HL-60/S4 treated with retinoic acid at 250 ng/mL for 4 days and 3 days (cell line): Measurements from ENCODE around the gene FKBP1B.
"Not testable (repeated sequence)": the region's sequence is repeated elsewhere in the genome, so short reads cannot be mapped to it uniquely, and the experiment has no call there.

ENCODE experiments used
- in situ Hi-C: fragments of 300-500 bp; cut with MboI; formaldehyde crosslinking; loops from 2 replicates; pipeline ENCODE4 v1.7.0; 2022; ENCODE audit warnings: low sequenced_read_pairs

Gene FKBP1B

DNA sequence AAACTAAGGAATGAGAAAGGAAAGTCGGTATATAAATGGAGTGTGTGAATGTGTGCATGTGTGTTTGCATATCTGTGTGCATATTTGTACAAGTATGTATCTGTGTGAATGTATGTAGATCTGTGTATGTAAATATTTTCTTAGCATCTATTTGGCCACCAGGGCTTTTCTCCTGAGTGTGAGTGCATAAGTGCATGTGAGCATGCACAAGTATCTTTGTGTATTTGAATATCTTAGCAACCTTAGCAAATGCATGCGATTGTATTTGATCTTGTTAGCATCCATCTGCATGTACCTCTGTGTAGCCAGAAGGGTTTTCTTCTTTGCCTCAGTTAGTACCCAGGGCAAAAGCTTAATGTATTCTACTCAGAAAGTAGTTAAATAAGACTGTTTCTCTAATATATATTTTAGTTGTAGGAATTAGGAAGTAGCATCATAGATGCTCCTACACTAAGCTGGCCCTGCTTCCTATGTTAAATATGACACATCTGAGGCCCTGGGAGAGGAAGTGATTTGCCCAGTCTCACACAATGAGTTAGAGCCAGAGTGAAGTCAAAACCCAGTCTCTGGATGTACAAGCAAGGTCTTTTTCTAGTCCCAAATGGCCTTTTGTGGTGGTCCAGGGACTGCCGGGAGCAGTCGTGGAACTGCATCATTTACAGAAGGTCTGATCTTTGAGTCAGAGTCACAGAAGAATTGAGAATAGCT lies 9.2 kb downstream of the FKBP1B start:
- in situ Hi-C loops, result no loop called here

DNA sequence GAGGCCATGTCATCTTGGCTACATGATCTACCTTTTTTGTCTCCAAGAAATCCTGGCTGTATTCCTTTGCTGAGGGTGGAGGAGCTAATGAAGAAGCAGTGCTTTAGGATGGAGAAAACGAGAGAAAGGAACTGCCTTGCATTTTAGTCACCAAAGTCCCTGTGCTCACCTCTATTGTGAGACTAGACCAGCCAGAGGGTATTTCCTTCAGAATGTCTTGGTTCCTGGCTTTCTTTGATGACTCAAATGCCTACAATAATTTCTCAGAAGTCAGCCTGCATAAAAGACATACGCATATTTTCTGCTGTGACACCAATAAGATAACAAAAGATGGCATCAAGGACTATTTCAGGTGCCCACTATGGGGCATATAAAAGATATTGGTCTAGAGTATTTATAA lies 15.8 kb downstream of the FKBP1B start:
- in situ Hi-C loops, result no loop called here

DNA sequence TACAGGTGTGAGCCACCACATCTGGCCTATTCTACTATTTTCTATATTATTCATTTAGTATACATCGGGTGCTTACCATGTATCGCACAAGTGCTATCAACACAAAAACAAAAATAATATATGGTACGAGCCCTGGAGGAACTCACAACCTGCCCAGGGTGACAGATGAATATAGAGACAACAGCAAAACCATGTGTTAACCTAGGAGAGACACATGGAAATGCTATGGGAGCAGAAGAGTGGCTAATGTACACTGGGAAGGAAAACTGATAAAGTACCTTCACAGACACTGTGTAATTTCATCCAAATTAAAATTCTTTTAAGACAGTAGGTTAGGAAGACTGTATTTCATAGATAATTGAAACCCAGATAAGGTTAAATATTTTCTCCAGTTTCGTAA lies 22.7 kb downstream of the FKBP1B start:
- in situ Hi-C loops, result no loop called here

DNA sequence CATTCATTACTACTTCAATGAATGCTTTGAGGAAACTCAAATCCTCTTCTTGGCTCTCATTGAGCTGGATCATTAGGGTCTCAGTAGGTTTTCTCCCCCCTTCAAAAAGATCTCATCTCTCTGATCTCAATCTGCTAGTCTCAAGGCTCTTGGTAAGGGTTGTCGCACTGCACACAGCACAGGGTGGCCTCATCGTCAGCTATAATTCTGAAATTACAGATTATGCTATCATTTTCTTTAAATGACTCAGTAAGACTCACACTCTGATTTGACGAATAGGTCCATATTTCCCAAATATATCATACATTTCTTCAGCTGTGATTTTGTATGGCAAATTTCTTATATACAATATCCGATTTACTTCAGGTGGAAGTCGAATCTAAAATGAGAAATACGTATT lies 24.3 kb downstream of the FKBP1B start:
- in situ Hi-C loops, result no loop called here

DNA sequence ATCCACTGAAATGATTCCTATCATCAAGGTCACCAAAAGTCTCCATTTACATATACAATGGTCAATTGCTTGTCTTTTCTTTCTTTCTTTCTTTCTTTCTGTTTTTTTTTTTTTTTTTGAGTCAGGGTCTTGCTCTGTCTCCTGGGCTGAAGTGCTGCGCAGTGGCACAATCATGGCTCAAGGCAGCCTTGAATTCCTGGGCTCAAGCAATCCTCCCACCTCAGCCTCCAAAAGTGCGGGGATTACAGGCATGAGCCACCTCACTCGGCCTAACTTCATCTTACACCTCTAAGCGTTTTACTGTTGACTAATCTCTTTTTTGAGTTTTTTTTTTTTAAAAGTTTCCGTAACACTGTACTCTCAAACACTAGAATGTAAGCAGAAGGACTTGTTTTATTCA lies 25.7 kb downstream of the FKBP1B start:
- in situ Hi-C loops, result no loop called here

DNA sequence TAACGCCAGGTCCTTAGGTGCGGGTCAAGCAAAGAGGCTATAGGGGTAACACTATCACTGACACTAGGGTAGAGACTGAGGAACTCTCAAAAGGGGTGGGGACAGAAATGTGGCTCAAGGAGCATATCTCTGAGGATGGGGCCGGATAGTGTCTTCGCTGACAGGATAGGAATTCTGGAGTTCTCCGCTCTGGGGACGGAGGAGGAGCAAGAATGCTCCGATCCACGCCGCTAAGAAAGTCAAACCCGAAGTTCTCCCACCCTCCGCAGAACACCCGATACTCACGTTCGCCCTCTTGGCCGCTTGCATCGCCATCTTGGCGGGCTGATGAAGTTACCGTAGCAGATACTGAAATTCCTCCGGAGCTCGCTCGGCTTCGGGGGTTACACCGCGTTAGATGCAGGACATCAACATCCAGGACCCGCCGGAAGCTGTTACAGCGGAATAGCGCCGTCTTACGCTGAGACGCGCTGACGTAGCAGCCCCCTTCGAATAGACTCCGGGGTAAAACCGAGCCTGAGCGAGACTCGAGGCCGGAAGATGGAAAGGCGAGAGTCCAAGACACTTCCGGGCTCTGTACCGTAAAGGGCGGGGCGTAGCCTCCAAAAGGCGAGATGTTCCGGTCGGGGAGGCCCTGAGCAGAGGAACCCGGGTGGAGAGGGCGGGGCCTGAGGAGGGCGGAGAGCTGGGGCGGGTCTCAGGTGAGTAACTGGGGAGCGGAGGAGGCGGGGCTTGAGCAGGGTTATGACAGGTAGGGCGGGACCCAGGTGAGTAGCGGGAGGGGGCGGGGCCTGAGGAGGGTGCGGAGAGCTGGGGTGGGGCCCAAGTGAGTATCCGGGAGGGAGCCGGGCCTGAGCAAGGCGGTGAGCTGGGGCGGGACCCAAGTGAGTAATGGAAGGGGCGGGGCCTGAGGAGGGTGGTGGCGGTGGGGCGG lies 26.6 kb downstream of the FKBP1B start, which contains the start of gene SF3B6:
Gene SF3B6, minus strand, starts transcription at position 412 of the 934 bp plus-strand sequence. Its CDS starts 97 bp downstream, at position 315.
- in situ Hi-C loops, result no loop called here

DNA sequence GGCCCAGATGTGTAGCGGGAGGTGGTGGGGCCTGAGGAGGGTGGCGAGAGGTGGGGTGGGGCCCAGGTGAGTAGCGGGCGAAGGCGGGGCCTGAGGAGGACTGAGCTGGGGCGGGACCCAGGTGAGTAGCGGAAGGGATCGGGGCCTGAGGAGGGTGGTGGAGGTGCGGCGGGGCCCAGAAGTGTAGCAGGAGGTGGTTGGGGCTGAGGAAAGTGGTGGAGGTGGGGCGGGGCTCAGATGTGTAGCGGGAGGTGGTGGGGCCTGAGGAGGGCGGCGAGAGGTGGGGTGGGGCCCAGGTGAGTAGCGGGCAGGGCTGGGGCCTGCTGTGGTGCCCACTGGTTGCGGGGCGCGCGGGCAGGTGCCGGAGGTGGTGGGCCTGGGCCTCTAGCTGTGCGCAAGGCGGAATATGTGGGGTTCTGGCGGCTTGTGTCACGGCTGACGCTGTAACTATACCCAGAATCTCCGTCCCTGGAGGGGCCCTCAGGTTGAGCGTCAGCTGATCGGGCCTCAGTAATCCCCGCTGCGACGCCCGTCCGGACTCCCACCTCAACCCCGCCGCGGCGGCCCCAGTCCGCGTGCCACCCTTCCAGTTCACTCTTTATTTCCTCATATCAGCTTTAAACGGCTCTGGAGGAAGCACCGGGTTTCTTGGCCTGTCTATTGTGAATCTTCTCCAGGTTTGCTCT lies 27.5 kb downstream of the FKBP1B start:
- in situ Hi-C loops, result no loop called here

DNA sequence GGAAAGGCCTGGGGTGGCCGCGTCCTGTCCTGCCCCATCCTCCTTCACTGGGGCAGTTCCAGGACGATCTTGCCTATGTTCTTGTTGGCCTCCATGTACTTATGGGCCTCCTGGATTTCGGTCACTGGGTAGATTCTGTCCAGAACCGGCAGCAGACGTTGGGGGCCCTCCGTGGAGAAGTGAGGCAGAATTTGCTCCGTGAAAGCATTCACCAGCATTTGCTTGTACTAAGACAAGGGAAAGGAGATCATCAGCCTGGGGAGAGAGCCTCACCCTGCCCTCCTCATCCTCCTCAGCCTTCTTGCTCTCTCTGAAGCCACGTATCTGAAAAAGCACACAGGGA lies 28.0 kb downstream of the FKBP1B start:
- in situ Hi-C loops, result no loop called here

DNA sequence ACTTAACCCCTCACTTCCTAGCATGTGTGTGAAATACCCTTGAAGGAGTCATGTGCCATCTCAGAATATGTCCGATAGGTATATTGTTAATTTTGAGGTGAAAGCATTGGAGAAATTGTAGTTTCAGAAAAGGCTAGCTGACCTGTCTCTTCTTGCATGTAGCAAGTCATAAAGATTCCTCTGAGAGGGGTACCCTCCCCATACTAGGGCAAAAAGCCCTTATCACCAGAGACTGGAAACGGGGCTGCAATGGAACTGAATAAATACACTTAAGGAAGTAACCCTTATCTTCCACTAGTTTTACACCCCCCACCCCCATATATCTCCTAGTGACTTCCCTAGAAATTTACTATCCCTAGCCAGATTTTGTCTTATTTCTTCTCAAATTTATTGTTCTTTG lies 28.3 kb downstream of the FKBP1B start:
- in situ Hi-C loops, result no loop called here

DNA sequence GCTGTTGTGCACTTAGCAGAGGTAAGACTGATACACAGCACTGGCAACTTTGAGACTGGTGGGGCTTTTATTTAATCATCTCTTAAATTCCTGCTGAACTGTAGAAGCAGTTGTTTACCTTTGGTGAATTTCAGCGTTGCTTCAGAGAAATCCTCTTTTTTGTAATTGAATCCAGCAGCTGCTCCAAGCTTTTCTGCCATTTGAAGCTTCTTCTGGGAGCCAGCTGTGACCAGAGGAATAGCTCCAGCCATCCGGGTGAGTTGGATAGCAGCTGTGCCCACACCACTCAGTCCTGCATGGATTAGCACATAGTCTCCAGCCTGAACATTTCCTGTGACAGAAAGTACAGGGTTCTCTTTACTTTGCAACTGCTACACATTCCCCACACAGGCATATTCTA lies 31.2 kb downstream of the FKBP1B start:
- in situ Hi-C loops, result no loop called here

DNA sequence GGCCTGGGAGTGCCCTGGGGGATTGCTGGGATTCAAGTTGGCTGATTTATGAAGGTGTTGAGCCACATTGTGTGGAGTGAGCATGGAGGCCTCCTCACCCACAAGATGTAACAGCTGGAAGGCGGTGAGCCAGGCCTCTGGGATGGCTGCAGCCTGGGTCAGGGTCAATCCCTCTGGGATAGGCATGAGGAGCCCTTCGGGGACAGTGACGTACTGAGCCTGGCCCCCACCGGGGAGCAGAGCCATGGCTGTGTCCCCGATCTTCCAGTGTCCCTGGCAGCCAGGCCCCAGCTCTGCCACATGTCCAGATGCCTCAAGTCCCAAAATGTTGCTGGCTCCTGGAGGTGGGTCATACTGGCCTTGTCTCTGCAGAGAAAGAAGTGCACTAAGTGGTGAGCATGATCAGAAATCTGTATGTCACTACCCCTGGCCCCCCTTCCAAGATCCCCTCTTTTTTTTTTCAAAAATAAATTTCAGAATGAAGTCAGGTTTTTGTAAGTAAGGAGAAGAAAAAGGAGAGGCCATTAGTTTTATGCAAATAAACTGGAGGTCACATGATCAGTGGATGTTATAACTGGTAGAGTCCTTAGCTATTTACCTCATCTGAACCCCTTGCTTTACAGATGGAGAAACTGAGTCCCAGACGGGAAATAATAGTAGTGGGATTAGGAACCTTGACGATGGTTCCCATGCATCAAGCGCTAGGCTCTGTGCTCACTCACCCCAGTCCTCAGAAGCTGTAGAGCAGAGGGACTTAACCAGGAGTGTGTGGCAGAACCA lies 33.4 kb downstream of the FKBP1B start:
- in situ Hi-C loops, result no loop called here

DNA sequence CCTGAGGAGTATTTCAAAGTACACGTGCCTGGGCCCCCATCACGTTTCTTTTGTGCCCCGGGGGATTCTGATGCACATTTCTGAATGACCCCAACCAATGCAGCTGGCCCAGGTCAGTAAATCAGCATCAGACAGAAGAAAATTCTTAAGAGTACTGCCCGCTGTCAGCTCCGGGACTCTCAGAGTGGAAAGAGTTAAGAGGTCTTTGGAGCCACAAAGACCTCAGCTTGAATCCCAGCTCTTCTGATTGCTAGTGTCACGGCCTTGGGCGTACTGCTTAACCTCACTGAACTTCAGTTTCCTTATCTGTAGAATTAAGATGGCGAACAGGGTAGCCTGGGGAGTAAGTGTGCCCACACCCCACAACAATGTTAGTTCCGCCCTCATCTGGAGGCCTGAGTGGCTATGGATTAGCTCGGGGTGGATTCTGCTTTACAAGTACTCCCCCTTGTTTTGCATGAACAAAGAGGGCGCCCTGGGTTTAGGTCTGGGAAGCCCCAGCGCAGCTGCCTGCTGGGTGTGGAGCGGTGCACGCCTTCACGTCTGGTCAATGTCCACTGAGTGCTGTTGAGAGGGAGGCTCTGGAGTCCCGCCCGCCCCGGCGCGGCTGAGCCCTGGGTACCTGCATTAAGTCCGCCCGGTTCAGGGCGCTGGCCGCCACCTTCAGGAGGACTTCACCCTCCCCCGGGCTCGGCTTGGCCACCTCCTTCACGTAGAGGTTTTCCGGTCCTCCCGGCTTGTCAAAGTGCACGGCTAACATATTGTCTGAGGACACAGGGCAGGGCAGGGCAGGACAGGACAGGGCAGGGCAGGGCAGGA lies 34.2 kb downstream of the FKBP1B start:
- in situ Hi-C loops, result no loop called here

DNA sequence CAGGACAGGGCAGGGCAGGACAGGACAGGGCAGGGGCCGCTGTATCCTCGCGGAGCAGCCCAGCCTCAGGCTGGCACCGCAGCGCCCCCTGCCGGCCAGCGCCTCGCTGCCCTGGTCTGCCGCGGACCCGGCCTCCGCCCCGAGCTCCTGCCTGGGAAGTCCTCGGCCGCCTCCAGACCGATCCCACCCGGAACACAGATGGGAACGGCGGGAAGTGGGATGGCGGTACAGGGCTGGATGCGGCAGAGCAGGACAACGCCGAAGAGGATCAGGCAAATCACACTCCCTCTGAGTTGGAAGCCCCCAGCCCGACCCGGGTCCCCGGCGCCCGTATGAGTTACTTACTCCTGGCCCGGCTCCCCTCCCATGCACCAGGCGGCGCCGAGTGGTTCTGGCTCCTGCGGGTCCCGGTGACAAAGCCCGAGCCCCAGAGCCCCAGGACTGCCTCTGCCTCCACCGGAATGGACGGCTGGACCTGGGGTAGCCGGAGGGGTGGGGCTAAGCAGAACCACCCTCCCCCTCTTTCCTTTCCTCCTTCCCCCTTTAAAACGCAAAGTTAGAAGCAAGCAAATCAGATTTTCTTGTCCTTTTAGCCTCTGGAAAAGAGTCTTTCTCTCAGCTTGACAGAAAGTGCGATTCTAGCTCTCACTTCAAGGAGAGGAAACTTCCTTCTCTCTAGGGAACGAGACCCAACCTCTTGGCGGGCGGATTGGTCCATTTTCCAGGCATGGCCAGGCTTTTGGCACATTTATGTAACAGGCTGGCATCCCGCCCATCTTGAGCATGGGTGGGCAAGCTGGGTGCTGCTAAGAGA lies 35.1 kb downstream of the FKBP1B start, which contains the start of gene TP53I3:
Gene TP53I3, minus strand, starts transcription at position 449 of the 814 bp plus-strand sequence. CDS start 508 bp downstream, outside the sequence.
- in situ Hi-C loops, result no loop called here

DNA sequence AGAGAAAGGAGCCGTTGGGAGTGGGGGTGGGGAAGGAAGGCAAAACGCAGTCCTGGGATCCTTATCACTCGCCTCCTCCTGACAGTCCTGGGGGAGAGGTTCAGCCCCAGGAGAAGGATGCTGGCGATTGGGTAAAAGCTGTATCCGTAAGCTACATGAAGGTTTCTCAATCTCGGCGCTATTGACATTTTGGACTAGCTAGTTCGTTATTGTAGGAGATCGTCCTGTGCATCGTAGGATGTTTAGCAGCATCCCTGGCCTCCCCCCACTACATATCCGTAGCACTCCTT lies 35.6 kb downstream of the FKBP1B start:
- in situ Hi-C loops, result no loop called here

DNA sequence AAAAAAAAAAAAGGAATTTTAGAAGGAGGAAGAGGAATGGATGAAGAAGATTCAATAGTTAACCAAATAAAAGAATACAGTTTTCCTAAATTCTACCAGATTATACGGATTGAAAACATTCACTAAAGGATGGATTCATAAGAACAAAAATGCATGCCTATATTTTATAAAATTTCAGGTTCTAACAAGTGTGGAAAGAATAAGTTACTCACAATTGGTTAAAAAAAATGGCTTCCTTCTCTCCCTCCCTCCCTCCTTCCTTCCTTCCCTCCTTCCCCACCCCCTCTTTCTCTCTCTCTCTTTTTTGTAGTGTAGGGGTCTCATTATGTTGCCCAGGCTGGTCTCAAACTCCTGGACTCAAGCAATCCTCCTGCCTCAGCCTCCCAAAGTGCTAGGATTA lies 36.7 kb downstream of the FKBP1B start:
- in situ Hi-C loops, result no loop called here

DNA sequence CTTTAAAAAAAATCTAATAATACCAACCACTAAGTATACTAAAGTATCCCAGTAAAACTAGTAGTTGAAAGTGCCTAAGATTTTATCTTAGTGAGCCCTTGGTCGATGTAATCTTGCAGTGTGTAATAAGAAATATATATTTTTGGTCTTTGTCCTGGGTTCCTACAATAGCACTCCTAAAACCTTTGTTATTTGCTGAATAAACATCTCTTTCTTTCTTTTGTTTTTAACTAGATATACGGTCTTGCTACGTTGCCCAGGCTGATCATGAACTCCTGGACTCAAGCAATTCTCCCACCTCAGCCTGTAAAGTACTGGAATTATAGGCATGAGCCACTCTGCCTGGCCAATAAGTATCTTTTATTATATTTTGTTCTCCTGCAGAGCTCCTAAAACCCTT lies 37.5 kb downstream of the FKBP1B start:
- in situ Hi-C loops, result no loop called here

DNA sequence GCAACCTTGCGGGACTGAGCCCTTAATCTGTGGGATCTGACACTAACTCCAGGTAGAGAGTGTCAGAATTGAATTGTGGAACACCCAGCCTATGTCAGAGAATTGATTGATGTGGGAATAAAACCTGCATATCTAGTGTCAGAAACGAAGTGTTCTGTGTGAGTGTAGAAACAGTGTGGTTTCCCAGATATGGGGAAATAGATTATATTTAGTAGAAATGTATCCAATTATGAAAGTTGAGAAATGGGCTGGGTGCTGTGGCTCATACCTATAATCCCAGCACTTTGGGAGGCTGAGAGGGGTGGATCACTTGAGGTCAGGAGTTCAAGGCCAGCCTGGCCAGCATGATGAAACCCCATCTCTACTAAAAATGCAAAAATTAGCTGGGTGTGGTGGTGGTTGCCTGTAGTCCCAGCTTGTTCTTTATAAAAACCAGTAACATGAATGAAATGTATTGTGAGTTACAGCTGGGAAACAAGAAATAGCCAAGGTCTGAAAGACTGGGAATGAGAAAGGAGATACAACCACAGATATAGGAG lies 39.3 kb downstream of the FKBP1B start:
- in situ Hi-C loops, result no loop called here

DNA sequence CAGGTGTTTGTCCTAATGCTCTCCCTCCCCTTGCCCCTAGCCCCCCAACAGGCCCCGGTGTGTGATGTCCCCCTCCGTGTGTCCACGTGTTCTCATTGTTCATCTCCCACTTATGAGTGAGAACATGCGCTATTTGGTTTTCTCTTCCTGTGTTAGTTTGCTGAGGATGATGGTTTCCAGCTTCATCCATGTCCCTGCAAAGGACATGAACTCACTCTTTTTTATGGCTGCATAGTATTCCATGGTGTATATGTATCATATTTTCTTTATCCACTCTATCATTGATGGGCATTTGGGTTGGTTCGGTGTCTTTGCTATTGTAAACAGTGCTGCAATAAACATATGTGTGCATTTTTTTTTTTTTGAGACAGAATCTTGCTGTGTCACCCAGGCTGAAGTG lies 43.7 kb downstream of the FKBP1B start:
- in situ Hi-C loops, result not testable (repeated sequence)

DNA sequence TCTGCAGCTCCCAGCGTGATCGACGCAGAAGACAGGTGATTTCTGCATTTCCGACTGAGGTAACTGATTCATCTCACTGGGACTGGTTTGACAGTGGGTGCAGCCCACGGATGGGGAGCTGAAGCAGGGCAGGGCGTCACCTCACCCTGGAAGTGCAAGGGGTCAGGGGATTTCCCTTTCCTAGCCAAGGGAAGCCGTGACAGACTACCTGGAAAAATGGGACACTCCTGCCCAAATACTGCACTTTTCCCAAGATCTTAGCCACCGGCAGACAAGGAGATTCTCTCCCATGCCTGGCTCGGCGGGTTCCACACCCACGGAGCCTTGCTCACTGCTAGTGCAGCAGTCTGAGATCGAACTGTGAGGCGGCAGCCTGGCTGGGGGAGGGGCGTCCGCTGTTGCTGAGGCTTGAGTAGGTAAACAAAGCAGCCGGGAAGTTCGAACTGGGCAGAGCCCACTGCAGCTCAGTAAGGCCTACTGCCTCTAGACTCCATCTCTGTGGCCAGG lies 45.7 kb downstream of the FKBP1B start:
- in situ Hi-C loops, result not testable (repeated sequence)
